WERI-Rb-1 (cell line): ENCODE data around the gene PGLYRP2.

Experiments
- DNase-seq: peaks from one replicate; pipeline ENCODE4 v3.0.0-alpha.2; 2020
- H3K27ac ChIP-seq: fragments of 250-450 bp; sonication (Bioruptor Pico); 2 replicates; pipeline ENCODE4 v1.5.1; 2020; ENCODE audit warnings: mild to moderate bottlenecking, moderate library complexity
- H3K27me3 ChIP-seq: fragments of 250-450 bp; sonication (Bioruptor Pico); 2 replicates; pipeline ENCODE4 v1.5.1; 2021; ENCODE audit warnings: mild to moderate bottlenecking, low read depth, moderate library complexity; ENCODE audit not compliant: insufficient read depth, severe bottlenecking
- H3K36me3 ChIP-seq: fragments of 250-450 bp; sonication (Bioruptor Pico); 2 replicates; pipeline ENCODE4 v1.5.1; 2020; ENCODE audit warnings: mild to moderate bottlenecking, moderate library complexity
- H3K4me3 ChIP-seq: 2 replicates; pipeline ENCODE4 v1.5.1; 2011; ENCODE audit warnings: low read depth, mild to moderate bottlenecking, control low read depth, low read length
- H3K9me3 ChIP-seq: fragments of 250-450 bp; sonication (Bioruptor Pico); 2 replicates; pipeline ENCODE4 v1.5.1; 2021; ENCODE audit warnings: mild to moderate bottlenecking, moderate library complexity; ENCODE audit not compliant: severe bottlenecking
- CTCF ChIP-seq: IDR thresholded peaks from 2 replicates; pipeline ENCODE4 v1.5.1; 2011; ENCODE audit warnings: low read depth, mild to moderate bottlenecking, control low read depth, inconsistent platforms, low read length

Gene PGLYRP2

GRCh38 chr19:15507068-15508034 is 28.1 kb upstream of the PGLYRP2 start:
- no peaks in the 10 kb centered on the region for H3K9me3 ChIP-seq
- H3K36me3 ChIP-seq = no peaks in the 10 kb centered on the region
- no peak overlapping the region for H3K27ac ChIP-seq
- peaks cover 82% of the 10 kb centered on the region for H3K27me3 ChIP-seq
- DNase-seq = no peak
- TF ChIP-seq CTCF = no peak
- H3K4me3 ChIP-seq = no peak overlapping the region

GRCh38 chr19:15506074-15506571 is 26.8 kb upstream of the PGLYRP2 start:
- TF ChIP-seq CTCF = no peak
- Histone ChIP-seq H3K27me3 (peaks cover 79% of the 10 kb centered on the region), H3K9me3 (no peaks in the 10 kb centered on the region), H3K36me3 (no peaks in the 10 kb centered on the region), H3K27ac (no peak overlapping the region), H3K4me3 (no peak overlapping the region)
- DNase-seq = no peak

GRCh38 chr19:15502264-15502663 is 23.0 kb upstream of the PGLYRP2 start:
- Histone ChIP-seq H3K27me3 (peaks cover 76% of the 10 kb centered on the region), H3K36me3 (no peaks in the 10 kb centered on the region), H3K9me3 (no peaks in the 10 kb centered on the region), H3K4me3 (no peak overlapping the region), H3K27ac (no peak overlapping the region)
- TF ChIP-seq CTCF = no peak
- no peak for DNase-seq

GRCh38 chr19:15501596-15501995 is 22.3 kb upstream of the PGLYRP2 start:
- no peaks in the 10 kb centered on the region for H3K36me3 ChIP-seq
- no peak for TF ChIP-seq CTCF
- no peak overlapping the region for H3K27ac ChIP-seq
- no peaks in the 10 kb centered on the region for H3K9me3 ChIP-seq
- H3K27me3 ChIP-seq = peaks cover 73% of the 10 kb centered on the region
- no peak for DNase-seq
- H3K4me3 ChIP-seq = no peak overlapping the region

GRCh38 chr19:15498910-15499309 is 19.6 kb upstream of the PGLYRP2 start:
- no peak overlapping the region for H3K27ac ChIP-seq
- H3K36me3 ChIP-seq = no peaks in the 10 kb centered on the region
- peaks cover 2% of the 10 kb centered on the region for H3K9me3 ChIP-seq
- no peak for DNase-seq
- no peak overlapping the region for H3K4me3 ChIP-seq
- H3K27me3 ChIP-seq = peaks cover 69% of the 10 kb centered on the region
- no peak for TF ChIP-seq CTCF
